MG63 (cell line): ENCODE data around the gene ZNF518A. TPM values are rescaled to one million over a fixed set of nuclear protein-coding genes. Genes with fewer than 3 reads are reported as not detected.

Experiments
- DNase-seq: peaks from one replicate; pipeline ENCODE4 v3.0.0-alpha.2; 2020
- H3K27me3 ChIP-seq: fragments of 250-450 bp; sonication (Bioruptor Pico); 2 replicates; pipeline ENCODE4 v1.5.1; 2020; ENCODE audit warnings: mild to moderate bottlenecking, moderate library complexity
- H3K36me3 ChIP-seq: fragments of 250-450 bp; sonication (Bioruptor Pico); 2 replicates; pipeline ENCODE4 v1.5.1; 2020; ENCODE audit warnings: mild to moderate bottlenecking, moderate library complexity
- H3K4me3 ChIP-seq: fragments of 250-450 bp; sonication (Bioruptor Pico); 2 replicates; pipeline ENCODE4 v1.5.1; 2020; ENCODE audit warnings: mild to moderate bottlenecking, moderate library complexity
- H3K9me3 ChIP-seq: fragments of 250-450 bp; sonication (Bioruptor Pico); 2 replicates; pipeline ENCODE4 v1.5.1; 2020; ENCODE audit warnings: mild to moderate bottlenecking, moderate library complexity
- total RNA-seq: library from RNA; depleted of rRNA; stranded (reverse); fragments of >200 nt; shearing (Covaris generic); gene quantifications from 2 replicates; pipeline ENCODE4 v1.2.3, GENCODE V29; 2014; ENCODE audit warnings: low replicate concordance; rRNA removed

ZNF518A gene
- total RNA-seq, 1 experiment from 2014 or later = 1.4 TPM

DNA sequence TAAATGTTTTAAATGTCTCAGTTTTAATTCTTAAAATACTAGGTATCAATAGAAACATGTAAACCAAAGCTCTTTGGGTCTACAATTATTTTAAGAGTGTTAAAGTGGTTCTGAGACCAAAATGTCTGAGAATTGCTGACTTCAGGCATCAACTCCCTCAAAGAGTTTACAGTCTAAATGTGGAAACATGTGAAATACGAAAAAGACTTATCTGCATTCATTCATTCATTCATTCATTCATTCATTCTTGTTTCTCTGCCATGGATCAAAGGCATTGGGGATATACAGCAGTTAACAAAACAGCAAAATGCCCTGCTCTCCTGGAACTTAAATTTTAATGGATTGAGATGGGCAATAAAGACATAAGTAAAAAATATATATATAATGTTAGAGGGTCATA, 71.4 kb downstream of the ZNF518A start:
- Histone ChIP-seq H3K27me3 (no peaks in the 10 kb centered on the region), H3K9me3 (no peaks in the 10 kb centered on the region), H3K36me3 (no peaks in the 10 kb centered on the region), H3K4me3 (no peak overlapping the region)
- no peak for DNase-seq

DNA sequence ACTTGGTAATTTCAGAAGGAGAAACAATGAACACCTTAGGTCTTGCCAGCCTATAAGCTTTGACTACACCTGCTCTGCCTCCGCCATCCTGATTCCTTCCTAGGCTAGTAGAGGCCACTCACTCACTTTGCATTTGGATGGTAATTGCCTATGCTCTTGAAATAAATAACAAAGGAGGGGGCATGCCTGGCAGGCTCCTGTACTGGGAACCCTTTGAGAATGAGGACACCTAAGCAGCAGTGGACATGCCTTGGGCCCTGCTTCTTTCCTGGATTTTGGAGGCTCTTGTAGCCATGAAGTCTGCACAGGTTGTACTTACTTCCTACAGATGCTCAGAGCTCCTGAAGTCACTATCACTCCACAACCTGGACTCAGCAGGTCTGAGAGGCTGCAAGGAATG, 75.5 kb downstream of the ZNF518A start:
- Histone ChIP-seq H3K36me3 (no peaks in the 10 kb centered on the region), H3K27me3 (no peaks in the 10 kb centered on the region), H3K9me3 (no peaks in the 10 kb centered on the region), H3K4me3 (no peak overlapping the region)
- no peak for DNase-seq

DNA sequence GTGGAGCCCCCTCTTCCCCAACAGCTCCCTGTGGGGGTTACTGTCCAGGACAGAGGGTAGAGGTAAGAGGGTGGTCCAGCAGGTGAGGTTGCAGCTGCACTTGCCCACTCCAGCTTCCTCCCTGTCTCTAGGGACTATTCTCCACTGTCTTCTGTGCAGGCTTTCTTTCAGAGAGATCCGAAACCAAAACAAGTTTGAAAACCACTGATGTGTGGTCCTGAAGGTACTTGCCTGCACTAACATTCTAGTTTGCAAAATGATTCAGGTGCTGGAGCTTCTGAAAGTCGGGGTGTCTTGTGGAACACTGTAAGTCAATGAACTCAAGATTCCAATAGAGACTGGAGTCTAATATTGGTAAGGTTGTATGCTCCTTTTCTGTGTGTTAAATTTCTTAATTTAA, 78.2 kb downstream of the ZNF518A start:
- H3K36me3 ChIP-seq = no peaks in the 10 kb centered on the region
- H3K4me3 ChIP-seq = no peak overlapping the region
- no peak for DNase-seq
- no peaks in the 10 kb centered on the region for H3K27me3 ChIP-seq
- no peaks in the 10 kb centered on the region for H3K9me3 ChIP-seq

DNA sequence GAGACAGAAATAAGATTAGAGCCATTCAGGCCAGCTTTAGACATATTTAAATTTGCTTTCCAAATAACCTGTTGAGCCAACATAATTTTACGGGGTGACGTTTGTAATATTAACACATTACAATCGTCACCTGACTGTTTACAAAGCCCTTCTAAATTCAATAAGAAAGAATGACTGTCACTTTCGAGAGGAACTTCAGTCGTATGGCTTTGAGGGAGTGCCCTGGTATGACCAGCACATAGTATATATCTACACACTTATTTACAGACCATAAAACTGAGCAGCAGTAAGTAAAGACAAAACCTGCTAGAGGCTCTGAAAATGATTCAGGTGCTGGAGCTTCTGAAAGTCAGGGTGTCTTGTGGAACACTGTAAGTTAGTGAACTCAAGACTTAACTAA, 78.8 kb downstream of the ZNF518A start:
- no peaks in the 10 kb centered on the region for H3K9me3 ChIP-seq
- no peaks in the 10 kb centered on the region for H3K27me3 ChIP-seq
- no peak overlapping the region for H3K4me3 ChIP-seq
- no peak for DNase-seq
- no peaks in the 10 kb centered on the region for H3K36me3 ChIP-seq

DNA sequence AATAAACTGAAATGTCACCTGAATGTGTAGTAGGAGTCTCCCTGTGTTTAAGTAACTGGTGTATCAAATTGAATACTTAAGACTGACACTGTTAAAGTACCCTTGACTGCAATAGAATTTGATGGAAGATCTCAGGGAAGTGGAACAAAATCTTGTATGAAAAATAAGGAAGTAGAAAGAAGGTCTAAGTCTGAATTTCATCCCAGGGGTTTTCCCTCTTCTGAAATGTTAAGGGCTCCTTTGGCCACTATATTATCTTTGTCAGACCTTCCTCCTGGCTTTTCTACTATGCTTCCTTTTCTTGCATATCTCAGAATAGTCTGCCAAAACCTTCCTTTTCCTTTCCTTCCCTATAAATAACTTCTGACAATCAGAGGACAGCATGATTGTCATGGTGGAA, 81.7 kb downstream of the ZNF518A start:
- Histone ChIP-seq H3K9me3 (no peaks in the 10 kb centered on the region), H3K4me3 (no peak overlapping the region), H3K27me3 (no peaks in the 10 kb centered on the region), H3K36me3 (no peaks in the 10 kb centered on the region)
- DNase-seq = no peak

DNA sequence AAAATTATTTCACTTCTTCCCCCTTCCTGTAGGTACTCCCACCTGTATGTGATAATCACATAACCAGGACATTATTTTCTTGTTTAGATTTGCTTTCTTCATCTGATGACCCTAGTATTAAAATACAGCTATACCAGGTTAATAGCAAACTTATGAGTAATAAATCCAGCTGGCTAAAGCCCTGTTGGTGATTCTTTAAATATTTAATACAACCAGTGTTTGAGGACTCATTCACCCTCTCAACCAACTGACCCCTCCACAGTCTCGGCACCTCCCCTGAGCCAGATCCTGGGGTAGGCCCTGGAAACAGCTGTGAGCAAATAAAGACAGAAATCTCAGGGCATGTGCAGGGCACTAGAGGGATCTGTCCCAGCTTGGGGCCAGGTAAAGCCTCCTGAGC, 82.8 kb downstream of the ZNF518A start:
- Histone ChIP-seq H3K27me3 (no peaks in the 10 kb centered on the region), H3K36me3 (no peaks in the 10 kb centered on the region), H3K9me3 (no peaks in the 10 kb centered on the region), H3K4me3 (no peak overlapping the region)
- no peak for DNase-seq

Other genes starting within 250 kb of the ZNF518A start
- 0.46 TPM in 1 of 2 replicates, not detected in the other for gene CC2D2B, start 222.3 kb upstream of the ZNF518A start, total RNA-seq
- 1.4 and 4.2 TPM in 2 replicates for gene CCNJ, start 86.7 kb upstream of the ZNF518A start, total RNA-seq
- gene BLNK, start 141.3 kb downstream of the ZNF518A start, total RNA-seq = not detected in 2 replicates
- gene DNTT, start 174.1 kb downstream of the ZNF518A start, total RNA-seq = not detected in 2 replicates
- not detected in 2 replicates for gene OPALIN, start 228.7 kb downstream of the ZNF518A start, total RNA-seq